HEK293 (cell line): ENCODE results near the gene TIMP2.

Source experiments
- REPIN1 ChIP-seq: fragments of 450-650 bp; formaldehyde crosslinking; IDR thresholded peaks from 2 replicates; pipeline ENCODE4 v1.5.1; 2017; ENCODE audit warnings: missing biosample characterization, missing genetic modification characterization, low read depth
- SP2 ChIP-seq: fragments of 450-650 bp; formaldehyde crosslinking; IDR thresholded peaks from 2 replicates; pipeline ENCODE4 v1.5.1; 2016; ENCODE audit warnings: missing biosample characterization, missing genetic modification characterization
- ZBTB10 ChIP-seq: fragments of 450-650 bp; formaldehyde crosslinking; IDR thresholded peaks from 2 replicates; pipeline ENCODE4 v1.5.1; 2016; ENCODE audit warnings: missing biosample characterization, missing genetic modification characterization
- ZBTB8A ChIP-seq: fragments of 450-650 bp; formaldehyde crosslinking; IDR thresholded peaks from 2 replicates; pipeline ENCODE4 v1.5.1; 2016; ENCODE audit warnings: missing biosample characterization, missing genetic modification characterization
- ZNF121 ChIP-seq: fragments of 450-650 bp; formaldehyde crosslinking; IDR thresholded peaks from 2 replicates; pipeline ENCODE4 v1.5.1; 2016; ENCODE audit warnings: missing biosample characterization, missing genetic modification characterization
- ZNF174 ChIP-seq: fragments of 450-650 bp; formaldehyde crosslinking; IDR thresholded peaks from 2 replicates; pipeline ENCODE4 v1.5.0; 2017; ENCODE audit warnings: missing biosample characterization, mild to moderate bottlenecking, missing genetic modification characterization
- ZNF18 ChIP-seq: fragments of 450-650 bp; formaldehyde crosslinking; IDR thresholded peaks from 2 replicates; pipeline ENCODE4 v1.5.1; 2016; ENCODE audit warnings: missing biosample characterization, missing genetic modification characterization
- ZNF24 ChIP-seq: fragments of 450-650 bp; formaldehyde crosslinking; IDR thresholded peaks from 2 replicates; pipeline ENCODE4 v1.5.1; 2016; ENCODE audit warnings: missing biosample characterization, missing genetic modification characterization
- ZNF311 ChIP-seq: fragments of 450-650 bp; formaldehyde crosslinking; IDR thresholded peaks from 2 replicates; pipeline ENCODE4 v1.5.1; 2017; ENCODE audit warnings: missing biosample characterization, missing genetic modification characterization, borderline replicate concordance
- ZNF350 ChIP-seq: fragments of 450-650 bp; formaldehyde crosslinking; IDR thresholded peaks from 2 replicates; pipeline ENCODE4 v1.5.0; 2017; ENCODE audit warnings: missing biosample characterization, mild to moderate bottlenecking, missing genetic modification characterization
- ZNF658 ChIP-seq: fragments of 450-650 bp; formaldehyde crosslinking; IDR thresholded peaks from 2 replicates; pipeline ENCODE4; 2016; ENCODE audit warnings: missing biosample characterization, missing genetic modification characterization
- ZNF830 ChIP-seq: fragments of 450-650 bp; IDR thresholded peaks from 2 replicates; pipeline ENCODE4 v1.5.0; 2018; ENCODE audit warnings: missing biosample characterization, missing genetic modification characterization, low read depth, mild to moderate bottlenecking, moderate library complexity
- TF ChIP-seq, protein P1 (sequence below): fragments of 450-650 bp; formaldehyde crosslinking; IDR thresholded peaks from 2 replicates; pipeline ENCODE4 v1.5.1; 2016; ENCODE audit warnings: missing biosample characterization, missing genetic modification characterization
- TF ChIP-seq, protein P2 (sequence below): fragments of 450-650 bp; formaldehyde crosslinking; IDR thresholded peaks from 2 replicates; pipeline ENCODE4 v1.5.1; 2017; ENCODE audit warnings: missing biosample characterization, missing genetic modification characterization

GRCh38 chr17:78812855-78813254 is 112.3 kb downstream of the TIMP2 start:
- TF ChIP-seq, protein P1, sequence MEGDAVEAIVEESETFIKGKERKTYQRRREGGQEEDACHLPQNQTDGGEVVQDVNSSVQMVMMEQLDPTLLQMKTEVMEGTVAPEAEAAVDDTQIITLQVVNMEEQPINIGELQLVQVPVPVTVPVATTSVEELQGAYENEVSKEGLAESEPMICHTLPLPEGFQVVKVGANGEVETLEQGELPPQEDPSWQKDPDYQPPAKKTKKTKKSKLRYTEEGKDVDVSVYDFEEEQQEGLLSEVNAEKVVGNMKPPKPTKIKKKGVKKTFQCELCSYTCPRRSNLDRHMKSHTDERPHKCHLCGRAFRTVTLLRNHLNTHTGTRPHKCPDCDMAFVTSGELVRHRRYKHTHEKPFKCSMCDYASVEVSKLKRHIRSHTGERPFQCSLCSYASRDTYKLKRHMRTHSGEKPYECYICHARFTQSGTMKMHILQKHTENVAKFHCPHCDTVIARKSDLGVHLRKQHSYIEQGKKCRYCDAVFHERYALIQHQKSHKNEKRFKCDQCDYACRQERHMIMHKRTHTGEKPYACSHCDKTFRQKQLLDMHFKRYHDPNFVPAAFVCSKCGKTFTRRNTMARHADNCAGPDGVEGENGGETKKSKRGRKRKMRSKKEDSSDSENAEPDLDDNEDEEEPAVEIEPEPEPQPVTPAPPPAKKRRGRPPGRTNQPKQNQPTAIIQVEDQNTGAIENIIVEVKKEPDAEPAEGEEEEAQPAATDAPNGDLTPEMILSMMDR (tag by site-specific recombination), result no peak
- TF ChIP-seq ZNF350 (tag by site-specific recombination) (no peak), REPIN1 (no peak), ZNF830 (tag by site-specific recombination) (no peak), ZNF18 (tag by site-specific recombination) (no peak), ZNF24 (no peak), ZBTB8A (tag by site-specific recombination) (no peak), ZNF311 (no peak), SP2 (tag by site-specific recombination) (no peak), ZNF658 (tag by site-specific recombination) (no peak), ZBTB10 (tag by site-specific recombination) (no peak), ZNF174 (tag by site-specific recombination) (no peak), ZNF121 (tag by site-specific recombination) (no peak)
- TF ChIP-seq, protein P2, sequence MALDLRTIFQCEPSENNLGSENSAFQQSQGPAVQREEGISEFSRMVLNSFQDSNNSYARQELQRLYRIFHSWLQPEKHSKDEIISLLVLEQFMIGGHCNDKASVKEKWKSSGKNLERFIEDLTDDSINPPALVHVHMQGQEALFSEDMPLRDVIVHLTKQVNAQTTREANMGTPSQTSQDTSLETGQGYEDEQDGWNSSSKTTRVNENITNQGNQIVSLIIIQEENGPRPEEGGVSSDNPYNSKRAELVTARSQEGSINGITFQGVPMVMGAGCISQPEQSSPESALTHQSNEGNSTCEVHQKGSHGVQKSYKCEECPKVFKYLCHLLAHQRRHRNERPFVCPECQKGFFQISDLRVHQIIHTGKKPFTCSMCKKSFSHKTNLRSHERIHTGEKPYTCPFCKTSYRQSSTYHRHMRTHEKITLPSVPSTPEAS (tag by site-specific recombination), result no peak
